HG03025 (cell line): ENCODE measurements around the gene TFIP11.

Experiments
- ATAC-seq: cut with Tn5 transposase; IDR thresholded peaks from one replicate; pipeline ENCODE4 v1.9.1; 2021; ENCODE audit warnings: mild to moderate bottlenecking, moderate library complexity; ENCODE audit not compliant: unreplicated experiment, low FRiP score

The TFIP11 gene

GRCh38 chr22:26481112-26481693 lies 31.1 kb downstream of the TFIP11 start:
- ATAC-seq = no peak

- ATAC-seq = no peak
Measured at GRCh38 chr22:26480611-26480932, 31.7 kb downstream of the TFIP11 start.

- no peak for ATAC-seq
Measured at GRCh38 chr22:26479792-26480610, 32.3 kb downstream of the TFIP11 start.

GRCh38 chr22:26479043-26479791 lies 33.1 kb downstream of the TFIP11 start:
- ATAC-seq = no peak

- no peak for ATAC-seq
Measured at GRCh38 chr22:26477341-26477731, 34.9 kb downstream of the TFIP11 start.

GRCh38 chr22:26476705-26477340 lies 35.5 kb downstream of the TFIP11 start:
- no peak for ATAC-seq

- no peak for ATAC-seq
Measured at GRCh38 chr22:26474682-26475081, 37.6 kb downstream of the TFIP11 start.

GRCh38 chr22:26471522-26471921 lies 40.8 kb downstream of the TFIP11 start:
- ATAC-seq = no peak

GRCh38 chr22:26470807-26471206 lies 41.5 kb downstream of the TFIP11 start:
- no peak for ATAC-seq

GRCh38 chr22:26466196-26466595 lies 46.1 kb downstream of the TFIP11 start:
- ATAC-seq = no peak

- no peak for ATAC-seq
Measured at GRCh38 chr22:26464312-26464711, 48.0 kb downstream of the TFIP11 start.

- no peak for ATAC-seq
Measured at GRCh38 chr22:26463688-26464087, 48.6 kb downstream of the TFIP11 start.

GRCh38 chr22:26463101-26463661 lies 49.1 kb downstream of the TFIP11 start:
- ATAC-seq = no peak

- no peak for ATAC-seq
Measured at GRCh38 chr22:26462641-26463040, 49.6 kb downstream of the TFIP11 start.

GRCh38 chr22:26462051-26462450 lies 50.2 kb downstream of the TFIP11 start:
- ATAC-seq = no peak

GRCh38 chr22:26461188-26461810 lies 51.0 kb downstream of the TFIP11 start:
- ATAC-seq = no peak

GRCh38 chr22:26460202-26460601 lies 52.1 kb downstream of the TFIP11 start:
- no peak for ATAC-seq

GRCh38 chr22:26457661-26458272 lies 54.5 kb downstream of the TFIP11 start:
- ATAC-seq = no peak

- ATAC-seq = no peak
Measured at GRCh38 chr22:26453812-26454500, 58.3 kb downstream of the TFIP11 start.
